Measurements from ENCODE around the gene MBP.
A peak's percentile ranks its signal among the peaks of the same experiment; 100 is the strongest.

The MBP gene

DNA sequence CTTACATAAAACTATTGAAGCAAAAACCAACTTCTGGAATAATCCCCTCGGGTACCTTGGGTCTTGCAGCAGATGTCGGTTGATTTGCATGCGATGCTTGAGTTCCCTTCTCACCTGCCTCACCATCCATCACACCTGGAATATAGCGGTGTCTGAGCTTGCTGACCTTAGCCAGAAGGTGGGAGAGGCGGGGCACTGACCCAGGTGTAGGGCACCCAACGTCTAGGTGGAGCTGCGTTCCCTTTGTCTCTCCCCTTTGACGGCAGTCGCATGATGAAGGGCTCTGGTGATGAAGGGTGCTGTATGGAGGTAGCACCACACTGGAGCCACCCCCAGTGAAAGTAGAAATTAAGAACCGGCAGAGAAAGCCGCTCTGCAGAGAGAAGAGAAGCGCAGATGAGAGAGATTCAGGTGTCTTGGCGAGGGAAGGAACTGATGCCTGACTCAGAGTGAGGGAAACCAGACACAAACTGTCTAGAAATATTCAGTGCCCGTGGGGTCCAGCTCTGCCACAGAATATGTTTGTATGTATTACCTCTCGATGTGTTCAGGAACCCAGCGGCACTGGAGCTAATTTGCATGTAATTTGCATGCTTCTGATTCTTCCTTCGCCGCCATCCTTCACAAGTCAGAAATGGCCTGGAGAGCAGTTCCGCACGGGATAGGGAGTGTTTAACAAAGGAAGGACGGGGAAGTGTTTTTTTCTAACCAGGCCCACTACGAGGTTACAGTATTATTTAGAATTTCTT lies 19.4 kb upstream of the MBP start:
- DNase-seq (ENCODE audit: insufficient read length, low spot score): no peak
- peak; percentile 85 for FAIRE-seq
- TF ChIP-seq POU2F2 (IDR thresholded peaks at IDR 0.05; ENCODE audit: low read depth, low read length) (peak; percentile 78), POLR2AphosphoS5 (IDR thresholded peaks at IDR 0.05; ENCODE audit: low read depth, low read length) (no peak)

DNA sequence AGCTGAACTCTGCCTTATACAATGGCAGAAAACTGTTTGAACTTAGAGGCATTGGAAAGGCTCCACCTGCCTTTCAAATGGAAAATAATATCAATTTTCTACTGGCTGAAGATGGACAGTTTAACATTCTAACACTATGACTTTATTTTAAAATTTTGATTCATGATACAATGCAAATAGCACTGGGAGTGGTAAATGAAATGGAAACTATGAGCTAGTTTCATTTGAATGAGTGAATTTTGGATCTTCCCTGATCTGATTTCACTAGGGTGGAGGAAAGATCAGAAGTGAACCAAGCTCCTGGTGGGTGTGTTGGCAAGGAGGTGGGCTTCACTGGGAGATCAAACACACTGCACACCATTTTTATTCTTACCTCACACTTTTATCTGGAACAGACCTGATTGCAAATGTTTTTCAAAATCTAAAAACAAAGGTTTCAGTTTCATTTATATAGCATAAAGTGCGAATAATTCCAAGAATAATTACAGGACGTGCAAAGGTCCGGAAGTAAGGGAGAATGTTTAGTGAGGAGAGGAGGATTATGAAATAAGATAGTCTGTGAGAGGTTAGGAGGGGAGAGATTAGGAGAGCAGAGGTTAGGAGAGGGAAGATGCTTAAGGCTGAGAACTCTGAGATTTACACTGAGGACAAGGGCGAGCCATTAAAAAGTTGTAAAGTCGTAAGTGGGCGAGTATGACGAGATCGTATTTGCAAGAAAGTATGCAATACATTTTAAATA lies 18.6 kb upstream of the MBP start:
- FAIRE-seq: no peak
- no peak for TF ChIP-seq POU2F2 (IDR thresholded peaks at IDR 0.05; ENCODE audit: low read depth, low read length)
- no peak for TF ChIP-seq SPI1 (IDR thresholded peaks at IDR 0.05; ENCODE audit: low read depth, low read length)
- no peak for TF ChIP-seq PAX5 (IDR thresholded peaks at IDR 0.05; ENCODE audit: insufficient read depth, low read length, severe bottlenecking)
- no peak for TF ChIP-seq POLR2AphosphoS5 (IDR thresholded peaks at IDR 0.05; ENCODE audit: low read depth, low read length)
- no peak for TF ChIP-seq POLR2A (IDR thresholded peaks at IDR 0.05; ENCODE audit: low read depth, low read length)
- TF ChIP-seq TAF1 (IDR thresholded peaks at IDR 0.05; ENCODE audit: low read depth, low read length): no peak
- no peak for DNase-seq (ENCODE audit: insufficient read length, low spot score)

DNA sequence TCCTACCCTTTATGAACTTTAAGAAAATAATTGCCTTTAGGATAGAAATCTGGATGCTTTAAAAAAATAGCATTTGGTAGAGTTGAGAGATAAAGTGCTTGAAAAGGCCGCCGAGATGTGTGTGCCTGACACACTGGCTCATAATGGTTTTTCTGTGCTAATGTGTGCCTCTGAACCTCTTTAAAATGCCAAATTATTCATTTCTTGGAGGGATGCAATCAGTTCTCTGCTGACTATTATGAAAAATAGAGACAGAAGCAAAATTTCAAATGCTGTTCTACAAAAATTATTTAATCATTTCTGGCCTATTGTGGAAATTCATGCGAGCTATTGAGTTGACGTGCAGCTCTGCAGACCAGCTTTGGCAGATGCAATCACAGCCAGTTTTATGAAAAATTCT lies 18.0 kb upstream of the MBP start:
- DNase-seq (ENCODE audit: insufficient read length, low spot score) (no peak), FAIRE-seq (no peak)
- no peak for TF ChIP-seq POU2F2 (IDR thresholded peaks at IDR 0.05; ENCODE audit: low read depth, low read length)
- TF ChIP-seq SPI1 (IDR thresholded peaks at IDR 0.05; ENCODE audit: low read depth, low read length): no peak
- no peak for TF ChIP-seq PAX5 (IDR thresholded peaks at IDR 0.05; ENCODE audit: insufficient read depth, low read length, severe bottlenecking)
- TF ChIP-seq POLR2A (IDR thresholded peaks at IDR 0.05; ENCODE audit: low read depth, low read length): no peak
- no peak for TF ChIP-seq POLR2AphosphoS5 (IDR thresholded peaks at IDR 0.05; ENCODE audit: low read depth, low read length)

DNA sequence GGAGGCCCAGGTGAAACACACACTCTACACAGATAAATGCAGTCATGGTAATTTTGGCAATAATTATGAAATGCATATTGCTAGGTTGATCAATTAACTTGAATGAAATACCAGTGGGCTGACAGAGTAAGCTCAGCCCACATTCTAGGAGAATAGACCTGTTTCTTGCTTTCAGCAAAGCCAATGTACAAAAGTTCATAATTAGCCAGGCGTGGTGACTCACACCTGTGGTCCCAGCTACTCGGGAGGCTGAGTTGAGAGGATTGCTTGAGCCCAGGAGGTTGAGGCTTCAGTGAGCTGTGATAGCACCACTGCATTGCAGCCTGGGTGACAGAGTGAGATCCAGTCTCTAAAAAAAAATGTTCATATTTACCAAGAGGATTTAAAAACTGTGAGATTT lies 15.7 kb upstream of the MBP start:
- TF ChIP-seq SPI1 (IDR thresholded peaks at IDR 0.05; ENCODE audit: low read depth, low read length) (no peak), POLR2AphosphoS5 (IDR thresholded peaks at IDR 0.05; ENCODE audit: low read depth, low read length) (no peak), PAX5 (IDR thresholded peaks at IDR 0.05; ENCODE audit: insufficient read depth, low read length, severe bottlenecking) (no peak), POLR2A (IDR thresholded peaks at IDR 0.05; ENCODE audit: low read depth, low read length) (no peak), TAF1 (IDR thresholded peaks at IDR 0.05; ENCODE audit: low read depth, low read length) (no peak), POU2F2 (IDR thresholded peaks at IDR 0.05; ENCODE audit: low read depth, low read length) (no peak)
- no peak for DNase-seq (ENCODE audit: insufficient read length, low spot score)
- FAIRE-seq: no peak

DNA sequence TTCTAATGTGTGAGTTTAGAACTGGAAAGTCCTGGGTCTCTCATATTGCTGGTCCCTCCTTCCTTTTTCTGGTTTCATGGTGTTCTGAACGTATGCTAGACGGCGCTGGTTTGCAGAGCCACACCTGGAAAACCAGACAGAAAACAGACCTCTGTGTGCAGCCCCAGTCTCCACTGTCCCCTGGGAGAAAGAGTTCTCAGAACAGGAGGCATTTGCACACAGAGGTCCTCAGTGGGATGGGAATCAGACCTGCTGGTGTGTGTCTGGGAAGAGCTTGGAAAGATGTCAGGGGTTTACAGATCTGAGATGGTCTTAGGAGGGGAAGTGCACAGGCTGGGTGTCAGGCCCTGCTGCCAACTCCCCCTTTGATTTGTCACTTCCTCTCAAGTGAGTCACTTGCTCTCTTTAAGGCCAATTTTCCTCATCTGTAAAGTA lies 14.9 kb upstream of the MBP start:
- no peak for FAIRE-seq
- DNase-seq (ENCODE audit: insufficient read length, low spot score): no peak
- TF ChIP-seq POLR2AphosphoS5 (IDR thresholded peaks at IDR 0.05; ENCODE audit: low read depth, low read length) (no peak), SPI1 (IDR thresholded peaks at IDR 0.05; ENCODE audit: low read depth, low read length) (peak; percentile 54), POU2F2 (IDR thresholded peaks at IDR 0.05; ENCODE audit: low read depth, low read length) (no peak)

DNA sequence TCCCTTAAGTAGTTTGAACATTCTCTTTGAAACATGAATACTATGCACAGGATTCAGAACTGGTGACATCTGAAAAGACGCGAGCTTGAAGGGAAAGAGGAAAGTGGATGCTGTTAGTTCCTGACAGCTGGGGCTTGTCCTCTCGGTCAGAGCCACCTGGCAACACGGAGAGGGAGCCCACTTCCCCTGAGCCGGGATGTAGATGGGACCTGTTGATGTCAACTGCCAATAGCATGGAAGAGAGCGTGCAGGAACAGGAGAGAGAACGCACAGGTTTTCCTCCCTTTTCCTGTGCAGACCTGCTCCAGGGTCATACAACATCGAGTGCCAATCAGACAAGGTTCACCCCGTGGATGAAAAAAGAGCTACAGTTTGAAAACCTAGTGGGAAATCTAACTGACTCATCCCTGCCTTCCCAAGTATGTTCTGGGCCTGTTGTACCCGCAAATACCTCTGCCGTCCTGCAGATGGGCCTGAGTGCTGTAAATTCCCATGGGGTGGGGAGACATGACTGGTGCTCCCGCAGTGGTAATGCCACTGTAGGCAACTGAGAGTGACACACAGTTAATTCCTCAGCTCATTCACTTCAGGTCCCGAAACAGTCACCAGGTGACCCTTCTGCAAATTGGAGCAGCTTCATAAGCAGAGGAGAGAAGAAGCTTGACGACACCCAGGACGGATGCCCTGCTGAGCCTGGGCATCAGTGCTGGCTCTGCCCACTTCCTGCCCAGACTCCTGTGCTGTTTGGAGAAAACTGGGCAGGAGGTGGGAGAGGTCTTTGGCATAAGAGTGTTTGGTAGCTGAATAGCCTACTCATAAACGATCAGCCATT lies 13.9 kb upstream of the MBP start:
- TF ChIP-seq TAF1 (IDR thresholded peaks at IDR 0.05; ENCODE audit: low read depth, low read length) (no peak), PAX5 (IDR thresholded peaks at IDR 0.05; ENCODE audit: insufficient read depth, low read length, severe bottlenecking) (no peak), POLR2A (IDR thresholded peaks at IDR 0.05; ENCODE audit: low read depth, low read length) (no peak), POU2F2 (IDR thresholded peaks at IDR 0.05; ENCODE audit: low read depth, low read length) (no peak), SPI1 (IDR thresholded peaks at IDR 0.05; ENCODE audit: low read depth, low read length) (no peak), POLR2AphosphoS5 (IDR thresholded peaks at IDR 0.05; ENCODE audit: low read depth, low read length) (no peak)
- FAIRE-seq: no peak
- no peak for DNase-seq (ENCODE audit: insufficient read length, low spot score)

DNA sequence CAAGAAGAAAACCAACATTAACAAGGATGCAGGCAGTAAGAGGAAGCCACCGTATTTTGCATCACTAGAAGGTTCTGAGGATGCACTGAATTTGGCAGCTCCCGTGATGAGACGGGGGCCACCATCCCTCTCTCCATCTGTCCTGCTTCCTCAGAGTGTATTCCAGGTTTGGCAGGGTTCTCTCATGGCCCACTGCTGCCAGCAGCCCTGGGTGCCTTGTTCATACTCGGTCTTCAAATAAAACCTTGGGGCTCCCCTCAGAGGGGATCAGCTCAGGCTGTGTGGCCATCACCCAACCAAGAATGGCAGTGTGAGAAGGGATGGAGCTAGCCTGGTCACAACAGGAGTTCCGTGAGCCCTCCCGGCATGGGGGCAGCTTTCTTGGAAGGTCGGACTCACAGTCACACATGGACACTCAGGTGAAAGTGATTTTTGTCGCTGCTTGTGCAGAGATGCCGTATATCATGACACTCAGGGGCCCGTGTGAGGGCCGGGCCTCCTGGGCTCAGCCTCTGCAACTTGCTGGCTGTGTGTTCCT lies 12.8 kb upstream of the MBP start:
- no peak for TF ChIP-seq PAX5 (IDR thresholded peaks at IDR 0.05; ENCODE audit: insufficient read depth, low read length, severe bottlenecking)
- TF ChIP-seq TAF1 (IDR thresholded peaks at IDR 0.05; ENCODE audit: low read depth, low read length): no peak
- no peak for TF ChIP-seq SPI1 (IDR thresholded peaks at IDR 0.05; ENCODE audit: low read depth, low read length)
- TF ChIP-seq POU2F2 (IDR thresholded peaks at IDR 0.05; ENCODE audit: low read depth, low read length): no peak
- TF ChIP-seq POLR2A (IDR thresholded peaks at IDR 0.05; ENCODE audit: low read depth, low read length): no peak
- TF ChIP-seq POLR2AphosphoS5 (IDR thresholded peaks at IDR 0.05; ENCODE audit: low read depth, low read length): no peak
- DNase-seq (ENCODE audit: insufficient read length, low spot score) (no peak), FAIRE-seq (no peak)

DNA sequence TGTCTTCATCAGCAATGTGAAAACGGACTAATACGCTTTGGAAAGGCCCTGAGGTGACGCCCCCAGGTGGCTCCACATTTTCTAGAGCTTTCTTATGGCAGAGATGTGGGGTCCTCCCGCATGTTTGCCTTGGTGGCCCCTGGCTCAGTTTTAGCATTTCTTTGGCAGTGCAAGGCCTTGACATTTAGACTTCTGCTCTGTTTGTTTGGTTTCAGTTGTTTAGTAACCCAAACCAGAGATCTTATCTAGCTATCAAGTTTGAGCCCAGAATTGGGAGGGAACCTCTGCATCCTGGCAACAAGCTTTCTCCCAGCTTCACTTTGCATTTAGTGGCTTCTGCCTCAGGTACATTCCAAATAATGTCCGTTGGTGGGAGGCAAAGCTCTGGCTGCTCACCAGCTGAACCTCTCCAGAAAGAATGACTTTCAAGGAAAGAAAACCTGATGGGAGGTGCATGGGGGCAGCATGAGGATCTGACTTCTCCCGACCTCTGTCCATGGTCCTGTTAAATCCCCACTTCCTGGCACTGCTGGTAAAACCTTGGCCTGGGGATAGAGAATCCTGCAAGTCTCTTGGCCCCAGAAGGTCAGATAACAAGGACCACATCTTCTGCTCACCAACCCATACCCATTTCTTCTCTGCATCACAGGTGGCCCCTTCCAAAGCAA lies 12.0 kb upstream of the MBP start:
- DNase-seq (ENCODE audit: insufficient read length, low spot score) (no peak), FAIRE-seq (no peak)
- TF ChIP-seq POLR2A (IDR thresholded peaks at IDR 0.05; ENCODE audit: low read depth, low read length) (no peak), PAX5 (IDR thresholded peaks at IDR 0.05; ENCODE audit: insufficient read depth, low read length, severe bottlenecking) (no peak), TAF1 (IDR thresholded peaks at IDR 0.05; ENCODE audit: low read depth, low read length) (no peak), SPI1 (IDR thresholded peaks at IDR 0.05; ENCODE audit: low read depth, low read length) (no peak), POU2F2 (IDR thresholded peaks at IDR 0.05; ENCODE audit: low read depth, low read length) (no peak), POLR2AphosphoS5 (IDR thresholded peaks at IDR 0.05; ENCODE audit: low read depth, low read length) (no peak)

DNA sequence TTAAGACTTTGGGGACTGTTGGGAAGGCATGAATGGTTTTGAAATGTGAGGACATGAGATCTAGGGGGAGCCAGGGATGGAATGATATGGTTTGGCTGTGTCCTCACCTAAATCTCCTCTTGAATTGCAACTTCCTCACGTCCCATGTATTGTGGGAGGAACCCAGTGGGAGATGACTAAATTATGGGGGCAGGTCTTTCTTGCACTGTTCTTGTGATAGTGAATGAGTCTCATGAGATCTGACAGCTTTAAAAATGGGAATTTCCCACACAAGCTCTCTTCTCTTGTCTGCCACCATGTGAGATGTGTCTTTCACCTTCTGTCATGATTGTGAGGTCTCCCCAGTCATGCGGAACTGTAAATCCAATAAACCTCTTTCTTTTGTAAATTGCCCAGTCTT lies 11.5 kb upstream of the MBP start:
- DNase-seq (ENCODE audit: insufficient read length, low spot score) (no peak), FAIRE-seq (no peak)
- no peak for TF ChIP-seq POLR2A (IDR thresholded peaks at IDR 0.05; ENCODE audit: low read depth, low read length)
- TF ChIP-seq POLR2AphosphoS5 (IDR thresholded peaks at IDR 0.05; ENCODE audit: low read depth, low read length): no peak
- TF ChIP-seq SPI1 (IDR thresholded peaks at IDR 0.05; ENCODE audit: low read depth, low read length): no peak
- no peak for TF ChIP-seq PAX5 (IDR thresholded peaks at IDR 0.05; ENCODE audit: insufficient read depth, low read length, severe bottlenecking)
- no peak for TF ChIP-seq POU2F2 (IDR thresholded peaks at IDR 0.05; ENCODE audit: low read depth, low read length)
- TF ChIP-seq TAF1 (IDR thresholded peaks at IDR 0.05; ENCODE audit: low read depth, low read length): no peak

All from GM12891 (cell line).